GM23338 (cell line): Measurements from ENCODE around the gene GNAZ.

ENCODE experiments used
- CTCF ChIP-seq, 2 experiments: fragments of 200-600 bp in 1 of 2; sonication (generic) in 1 of 2; conservative IDR thresholded peaks; 2 replicates each; pipeline versions ENCODE4 v1.5.1 to v1.6.1; 2016 to 2017; ENCODE audit warnings: antibody characterized with exemption in 2 of 2, low read depth in 2 of 2, mild to moderate bottlenecking in 2 of 2, moderate library complexity in 1 of 2
- EZH2 ChIP-seq: fragments of 200-600 bp; sonication (generic); IDR thresholded peaks from one replicate; pipeline ENCODE4 v1.8.0; 2017; ENCODE audit warnings: antibody characterized with exemption, mild to moderate bottlenecking, low read depth; ENCODE audit not compliant: unreplicated experiment
- EZH2phosphoT487 ChIP-seq: fragments of 200-600 bp; sonication (generic); IDR thresholded peaks from one replicate; pipeline ENCODE4 v1.8.1; 2018; ENCODE audit warnings: antibody characterized with exemption; ENCODE audit not compliant: unreplicated experiment
- JUNB ChIP-seq: IDR thresholded peaks from one replicate; pipeline ENCODE4 v1.6.1; 2016; ENCODE audit warnings: antibody characterized with exemption; ENCODE audit not compliant: unreplicated experiment
- REST ChIP-seq: IDR thresholded peaks from one replicate; pipeline ENCODE4 v1.6.1; 2018; ENCODE audit warnings: antibody characterized with exemption; ENCODE audit not compliant: unreplicated experiment

GRCh38 chr22:23037429-23038333, 32.6 kb upstream of the GNAZ start:
- TF ChIP-seq CTCF (conservative IDR thresholded peaks at IDR 0.05; ENCODE audit: low read depth in 2 of 2) (no peak), EZH2 (no peak), EZH2phosphoT487 (no peak), JUNB (no peak), REST (no peak)
